ENCODE measurements around the gene CCDC154.

CCDC154 gene

GRCh38 chr16:1403036-1403435 is 41.3 kb downstream of the CCDC154 start:
- ChIA-PET POLR2A (no interaction called here), CTCF (no interaction called here)
- TF ChIP-seq NFRKB (IDR thresholded peaks at IDR 0.05) (no peak), TARDBP (IDR thresholded peaks at IDR 0.05) (no peak), HDGF (IDR thresholded peaks at IDR 0.05; ENCODE audit: borderline replicate concordance) (no peak), L3MBTL2 (conservative IDR thresholded peaks at IDR 0.05) (no peak), ZNF384 (IDR thresholded peaks at IDR 0.05) (no peak), ARNT (IDR thresholded peaks at IDR 0.05) (no peak), BHLHE40 (IDR thresholded peaks at IDR 0.05; ENCODE audit: borderline replicate concordance) (no peak), LEF1 (IDR thresholded peaks at IDR 0.05; ENCODE audit: borderline replicate concordance) (no peak), ELF4 (IDR thresholded peaks at IDR 0.05) (no peak), FOXK2 (IDR thresholded peaks at IDR 0.05) (no peak), CTBP1 (IDR thresholded peaks at IDR 0.05; ENCODE audit: borderline replicate concordance) (no peak), FOXM1 (IDR thresholded peaks at IDR 0.05; ENCODE audit: borderline replicate concordance) (no peak)
- DNase-seq (ENCODE audit: extremely low spot score) = no peak

- POLR2A ChIA-PET = no interaction called here
- CTCF ChIA-PET = no interaction called here
- DNase-seq (ENCODE audit: extremely low spot score) = no peak
- TF ChIP-seq ARNT (IDR thresholded peaks at IDR 0.05) (no peak), HDGF (IDR thresholded peaks at IDR 0.05; ENCODE audit: borderline replicate concordance) (no peak), CTBP1 (IDR thresholded peaks at IDR 0.05; ENCODE audit: borderline replicate concordance) (no peak), NFRKB (IDR thresholded peaks at IDR 0.05) (no peak), LEF1 (IDR thresholded peaks at IDR 0.05; ENCODE audit: borderline replicate concordance) (no peak), FOXM1 (IDR thresholded peaks at IDR 0.05; ENCODE audit: borderline replicate concordance) (no peak), ELF4 (IDR thresholded peaks at IDR 0.05) (no peak), FOXK2 (IDR thresholded peaks at IDR 0.05) (no peak), FOXA1 (IDR thresholded peaks at IDR 0.05) (no peak), ZNF384 (IDR thresholded peaks at IDR 0.05) (no peak), TARDBP (IDR thresholded peaks at IDR 0.05) (no peak), L3MBTL2 (conservative IDR thresholded peaks at IDR 0.05) (no peak), SP1 (IDR thresholded peaks at IDR 0.05) (no peak)
Measured at GRCh38 chr16:1401758-1402154, 42.6 kb downstream of the CCDC154 start.

- DNase-seq (ENCODE audit: extremely low spot score) = no peak
- TF ChIP-seq L3MBTL2 (conservative IDR thresholded peaks at IDR 0.05) = no peak
- no peak for TF ChIP-seq NFRKB (IDR thresholded peaks at IDR 0.05)
- no peak for TF ChIP-seq ZNF384 (IDR thresholded peaks at IDR 0.05)
- no peak for TF ChIP-seq BHLHE40 (IDR thresholded peaks at IDR 0.05; ENCODE audit: borderline replicate concordance)
- no peak for TF ChIP-seq PKNOX1 (IDR thresholded peaks at IDR 0.05)
- no peak for TF ChIP-seq SUZ12 (IDR thresholded peaks at IDR 0.05)
- no peak for TF ChIP-seq FOXA1 (IDR thresholded peaks at IDR 0.05)
- no peak for TF ChIP-seq SP1 (IDR thresholded peaks at IDR 0.05)
- no peak for TF ChIP-seq LEF1 (IDR thresholded peaks at IDR 0.05; ENCODE audit: borderline replicate concordance)
- TF ChIP-seq HDGF (IDR thresholded peaks at IDR 0.05; ENCODE audit: borderline replicate concordance) = no peak
- no peak for TF ChIP-seq ARNT (IDR thresholded peaks at IDR 0.05)
- TF ChIP-seq ELF4 (IDR thresholded peaks at IDR 0.05) = no peak
- no peak for TF ChIP-seq FOXM1 (IDR thresholded peaks at IDR 0.05; ENCODE audit: borderline replicate concordance)
- CTCF ChIA-PET = no interaction called here
- POLR2A ChIA-PET = no interaction called here
Measured at GRCh38 chr16:1401061-1401757, 43.1 kb downstream of the CCDC154 start.

- no peak for DNase-seq (ENCODE audit: extremely low spot score)
- POLR2A ChIA-PET = no interaction called here
- TF ChIP-seq PKNOX1 (IDR thresholded peaks at IDR 0.05) = no peak
- TF ChIP-seq FOXM1 (IDR thresholded peaks at IDR 0.05; ENCODE audit: borderline replicate concordance) = no peak
- no peak for TF ChIP-seq SUZ12 (IDR thresholded peaks at IDR 0.05)
- no peak for TF ChIP-seq NFRKB (IDR thresholded peaks at IDR 0.05)
- no peak for TF ChIP-seq CTBP1 (IDR thresholded peaks at IDR 0.05; ENCODE audit: borderline replicate concordance)
- no peak for TF ChIP-seq HDGF (IDR thresholded peaks at IDR 0.05; ENCODE audit: borderline replicate concordance)
- TF ChIP-seq ZNF384 (IDR thresholded peaks at IDR 0.05) = no peak
- TF ChIP-seq TARDBP (IDR thresholded peaks at IDR 0.05) = no peak
- no peak for TF ChIP-seq BHLHE40 (IDR thresholded peaks at IDR 0.05; ENCODE audit: borderline replicate concordance)
- no peak for TF ChIP-seq SP1 (IDR thresholded peaks at IDR 0.05)
- no peak for TF ChIP-seq FOXK2 (IDR thresholded peaks at IDR 0.05)
- no peak for TF ChIP-seq ELF4 (IDR thresholded peaks at IDR 0.05)
- no peak for TF ChIP-seq L3MBTL2 (conservative IDR thresholded peaks at IDR 0.05)
- CTCF ChIA-PET = no interaction called here
Measured at GRCh38 chr16:1398826-1399581, 45.4 kb downstream of the CCDC154 start.

- DNase-seq (ENCODE audit: extremely low spot score) = no peak
- ChIA-PET POLR2A (no interaction called here), CTCF (no interaction called here)
- TF ChIP-seq LEF1 (IDR thresholded peaks at IDR 0.05; ENCODE audit: borderline replicate concordance) = no peak
Measured at GRCh38 chr16:1398351-1398750, 46.0 kb downstream of the CCDC154 start.

GRCh38 chr16:1397779-1398178 is 46.6 kb downstream of the CCDC154 start:
- no peak for TF ChIP-seq SUZ12 (IDR thresholded peaks at IDR 0.05)
- no peak for TF ChIP-seq ELF4 (IDR thresholded peaks at IDR 0.05)
- no peak for TF ChIP-seq ARNT (IDR thresholded peaks at IDR 0.05)
- DNase-seq (ENCODE audit: extremely low spot score) = no peak
- ChIA-PET POLR2A (no interaction called here), CTCF (no interaction called here)

All from HEK293T (cell line).